ENCODE results near the gene PTF1A. TPM values are rescaled to one million over a fixed set of nuclear protein-coding genes. Genes with fewer than 3 reads are reported as not detected.

PTF1A gene
- total and polyA plus RNA-seq, 10 donors = not detected

DNA sequence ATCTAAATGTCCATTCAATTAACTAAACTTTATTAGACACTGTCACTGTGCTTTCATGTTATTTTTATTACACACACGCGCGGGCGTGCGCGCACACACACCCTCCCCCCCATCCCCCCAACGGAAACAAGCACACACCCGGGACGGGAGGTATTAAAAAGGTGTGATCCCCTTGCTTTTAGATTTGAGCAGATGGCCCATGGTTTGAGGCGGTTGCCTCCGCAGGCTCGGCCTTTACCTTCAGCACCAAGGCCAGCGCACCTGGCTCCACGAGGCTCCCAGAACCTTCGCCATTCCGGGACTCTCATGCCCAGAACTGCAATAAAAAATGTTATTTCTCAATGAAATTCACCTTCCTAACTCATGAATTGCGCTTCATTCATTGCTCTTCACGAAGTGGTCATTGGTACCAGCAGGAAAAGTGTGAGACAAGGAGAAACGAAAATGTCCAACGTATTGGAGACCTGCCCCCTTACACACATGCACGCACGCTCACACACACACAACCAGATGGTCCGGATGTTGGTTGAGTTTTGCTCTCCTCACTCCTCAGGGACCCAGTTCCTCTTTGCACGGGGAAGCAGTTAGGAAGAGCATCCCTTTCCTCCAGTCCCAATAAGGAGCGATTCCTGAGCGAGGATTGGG is 20.8 kb upstream of the PTF1A start:
- no peak for DNase-seq
- WGBS, 5 donors = 12 to 20% (median 15%) methylated on average over 26 of the region's 26 CpGs
- peaks cover 12 to 80% (median 61%) of the 10 kb centered on the region in 7 donors for H3K27me3 ChIP-seq (replicated peaks in 1 of 7)

DNA sequence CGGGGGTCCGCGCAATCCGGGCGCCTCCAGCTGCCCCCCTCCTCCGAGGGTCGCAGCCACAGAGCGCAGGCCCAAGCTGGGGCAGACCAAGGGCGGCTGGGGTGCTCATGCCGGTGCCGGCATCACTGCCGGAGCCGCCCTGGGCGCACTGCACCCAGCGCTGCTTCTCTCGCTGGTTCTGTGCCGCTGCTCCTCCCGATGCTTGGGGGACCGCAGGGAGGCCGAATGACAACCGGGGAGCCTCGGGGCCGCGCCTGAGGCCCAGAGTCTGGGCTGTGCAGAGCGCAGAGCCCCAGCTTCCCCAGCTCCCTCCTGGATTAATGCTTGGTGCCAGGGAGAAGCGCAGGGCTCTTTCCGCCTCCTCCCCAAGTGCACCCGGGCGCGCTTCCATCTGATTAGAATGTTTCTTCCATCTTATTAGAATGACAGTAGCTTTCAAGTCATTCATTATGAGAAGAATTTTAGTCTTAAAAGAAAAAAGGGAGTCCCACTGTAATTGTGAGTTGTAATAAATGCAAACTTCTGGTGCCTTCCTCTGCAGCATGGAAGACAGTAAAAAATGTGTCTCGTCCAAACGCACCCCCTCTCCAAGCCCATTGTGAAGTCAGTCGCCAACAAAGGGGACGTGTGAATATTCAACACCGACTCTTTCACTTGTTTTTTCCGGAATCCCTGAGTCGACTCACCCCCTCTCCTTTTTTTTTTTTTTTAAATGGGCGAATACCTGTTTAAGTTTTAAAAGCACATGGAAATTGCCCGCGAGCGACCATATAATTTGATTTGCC is 19.5 kb upstream of the PTF1A start:
- Histone ChIP-seq H3K27ac (no peak overlapping the region), H3K4me3 (no peak overlapping the region), H3K27me3 (replicated peaks in 1 of 7) (peaks cover 12 to 90% (median 64%) of the 10 kb centered on the region in 7 donors), H3K36me3 (no peaks in the 10 kb centered on the region), H3K9me3 (no peaks in the 10 kb centered on the region), H3K4me1 (peaks cover 0 to 30% (median 21%) of the 10 kb centered on the region in 6 donors)
- intact Hi-C loops (cut with DNase I; ENCODE audit: low total_unique reads) = no loop called here
- DNase-seq = no peak
- TF ChIP-seq, protein P1, sequence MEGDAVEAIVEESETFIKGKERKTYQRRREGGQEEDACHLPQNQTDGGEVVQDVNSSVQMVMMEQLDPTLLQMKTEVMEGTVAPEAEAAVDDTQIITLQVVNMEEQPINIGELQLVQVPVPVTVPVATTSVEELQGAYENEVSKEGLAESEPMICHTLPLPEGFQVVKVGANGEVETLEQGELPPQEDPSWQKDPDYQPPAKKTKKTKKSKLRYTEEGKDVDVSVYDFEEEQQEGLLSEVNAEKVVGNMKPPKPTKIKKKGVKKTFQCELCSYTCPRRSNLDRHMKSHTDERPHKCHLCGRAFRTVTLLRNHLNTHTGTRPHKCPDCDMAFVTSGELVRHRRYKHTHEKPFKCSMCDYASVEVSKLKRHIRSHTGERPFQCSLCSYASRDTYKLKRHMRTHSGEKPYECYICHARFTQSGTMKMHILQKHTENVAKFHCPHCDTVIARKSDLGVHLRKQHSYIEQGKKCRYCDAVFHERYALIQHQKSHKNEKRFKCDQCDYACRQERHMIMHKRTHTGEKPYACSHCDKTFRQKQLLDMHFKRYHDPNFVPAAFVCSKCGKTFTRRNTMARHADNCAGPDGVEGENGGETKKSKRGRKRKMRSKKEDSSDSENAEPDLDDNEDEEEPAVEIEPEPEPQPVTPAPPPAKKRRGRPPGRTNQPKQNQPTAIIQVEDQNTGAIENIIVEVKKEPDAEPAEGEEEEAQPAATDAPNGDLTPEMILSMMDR (IDR thresholded peaks at IDR 0.05 in 8 of 11, conservative IDR thresholded peaks at IDR 0.05 in 3 of 11) = no peak
- TF ChIP-seq POLR2AphosphoS5 (IDR thresholded peaks at IDR 0.05) = no peak
- TF ChIP-seq POLR2A (IDR thresholded peaks at IDR 0.05) = no peak
- 3 to 8% (median 5%) methylated on average over 35 to 41 of the region's 41 CpGs for WGBS, 5 donors

More for the DNA sequence above, 20.8 kb upstream of the PTF1A start:
- no peaks in the 10 kb centered on the region for H3K36me3 ChIP-seq
- H3K27ac ChIP-seq = no peak overlapping the region
- no peak overlapping the region for H3K4me3 ChIP-seq
- H3K9me3 ChIP-seq = no peaks in the 10 kb centered on the region
- H3K4me1 ChIP-seq = peaks cover 0 to 30% (median 21%) of the 10 kb centered on the region in 6 donors
- TF ChIP-seq POLR2AphosphoS5 (IDR thresholded peaks at IDR 0.05) (no peak), POLR2A (IDR thresholded peaks at IDR 0.05) (no peak)
- TF ChIP-seq, protein P1 (IDR thresholded peaks at IDR 0.05 in 8 of 11, conservative IDR thresholded peaks at IDR 0.05 in 3 of 11) = no peak
- intact Hi-C loops (cut with DNase I; ENCODE audit: low total_unique reads) = no loop called here

DNA sequence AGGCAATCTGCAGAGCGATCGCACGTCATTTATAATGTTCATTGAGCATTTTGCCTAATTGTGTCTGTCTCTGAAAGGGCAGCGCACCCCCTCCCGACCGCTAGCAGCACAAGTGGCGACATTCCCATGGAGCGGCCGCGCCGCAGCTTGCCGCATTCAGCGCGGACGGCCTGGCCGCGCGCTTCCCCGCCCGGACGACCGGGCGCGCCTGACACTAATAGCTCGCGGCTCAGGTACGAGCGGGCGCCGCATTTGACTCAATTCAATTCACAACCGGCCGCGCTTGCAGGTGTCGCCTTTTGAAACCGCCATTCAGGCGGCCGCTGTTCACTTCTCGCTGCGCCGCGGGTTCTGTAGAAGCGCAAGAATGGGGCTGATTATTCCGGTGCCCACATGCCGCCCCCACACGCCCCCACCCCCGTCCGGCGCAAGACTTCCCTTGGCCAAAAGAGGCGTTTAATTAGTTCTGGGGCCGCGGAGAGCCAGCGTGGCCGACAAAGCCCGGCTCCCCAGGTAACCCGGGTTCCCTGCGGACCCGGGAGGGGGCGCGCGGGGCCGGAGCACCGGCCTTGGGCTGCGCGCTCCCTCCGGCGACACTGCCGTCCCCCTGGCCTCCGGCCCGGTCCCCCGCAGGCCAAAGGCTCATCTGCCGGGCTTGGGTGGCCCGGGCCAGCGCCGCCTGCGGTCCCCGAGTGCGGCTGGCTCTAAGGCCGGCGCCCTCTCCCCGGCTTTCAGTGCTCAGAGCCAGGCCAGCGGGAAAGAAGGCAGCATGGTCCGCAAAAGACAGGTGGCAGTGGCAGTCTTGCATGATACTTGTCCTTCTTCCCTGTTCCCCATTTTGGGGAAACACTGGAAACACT is 18.7 kb upstream of the PTF1A start:
- Histone ChIP-seq H3K4me3 (peak overlapping the region in 2 of 8 donors; percentile 13 to 19), H3K27me3 (replicated peaks in 1 of 7) (peaks cover 12 to 93% (median 69%) of the 10 kb centered on the region in 7 donors), H3K4me1 (peaks cover 0 to 30% (median 21%) of the 10 kb centered on the region in 6 donors), H3K36me3 (no peaks in the 10 kb centered on the region), H3K27ac (no peak overlapping the region), H3K9me3 (no peaks in the 10 kb centered on the region)
- WGBS, 5 donors = 1 to 11% (median 3%) methylated on average over 70 to 82 of the region's 82 CpGs
- TF ChIP-seq POLR2AphosphoS5 (IDR thresholded peaks at IDR 0.05) (no peak), POLR2A (IDR thresholded peaks at IDR 0.05) (no peak)
- TF ChIP-seq, protein P1 (IDR thresholded peaks at IDR 0.05 in 8 of 11, conservative IDR thresholded peaks at IDR 0.05 in 3 of 11) = no peak
- no peak for DNase-seq
- intact Hi-C loops (cut with DNase I; ENCODE audit: low total_unique reads) = no loop called here

Measured in spleen (tissue), 11 donors.